Stimulated activated effector memory CD8-positive, alpha-beta T cell treated with anti-CD3 and anti-CD28 coated beads, Interleukin-12 subunit alpha, Interleukin-12 subunit beta, amount 100 ng/mL, for 72 hours (primary cell): Measurements from ENCODE around the gene CAPS2.

Experiments used
- ATAC-seq: fragments of 150-1000 bp; cut with Tn5 transposase; 2 replicates; pipeline ENCODE4 v1.10.0; 2021
- DNase-seq, 2 donors: peaks; one replicate each; pipeline ENCODE4 v3.0.0; 2021 to 2022; ENCODE audit warnings: low spot score in 2 of 2
- H3K27ac Mint-ChIP-seq: one replicate; pipeline ENCODE4 v1.8.0; 2022; ENCODE audit warnings: mild to moderate bottlenecking, mixed read lengths
- H3K36me3 Mint-ChIP-seq: one replicate; pipeline ENCODE4 v1.8.0; 2022; ENCODE audit warnings: mild to moderate bottlenecking, mixed read lengths
- H3K4me1 Mint-ChIP-seq: one replicate; pipeline ENCODE4 v1.8.0; 2022; ENCODE audit warnings: mixed read lengths
- H3K4me3 Mint-ChIP-seq: one replicate; pipeline ENCODE4 v1.8.0; 2022; ENCODE audit warnings: mild to moderate bottlenecking, mixed read lengths
- H3K9me3 Mint-ChIP-seq: one replicate; pipeline ENCODE4 v1.8.0; 2022; ENCODE audit warnings: mixed read lengths

Gene CAPS2

GRCh38 chr12:75323663-75324062 lies 6.5 kb downstream of the CAPS2 start:
- H3K27ac Mint-ChIP-seq: no peak overlapping the region
- H3K4me1 Mint-ChIP-seq: no peaks in the 10 kb centered on the region
- DNase-seq (no peak), ATAC-seq (no peak)
- H3K9me3 Mint-ChIP-seq: no peaks in the 10 kb centered on the region
- no peak overlapping the region for H3K4me3 Mint-ChIP-seq
- H3K36me3 Mint-ChIP-seq: no peaks in the 10 kb centered on the region

DNA sequence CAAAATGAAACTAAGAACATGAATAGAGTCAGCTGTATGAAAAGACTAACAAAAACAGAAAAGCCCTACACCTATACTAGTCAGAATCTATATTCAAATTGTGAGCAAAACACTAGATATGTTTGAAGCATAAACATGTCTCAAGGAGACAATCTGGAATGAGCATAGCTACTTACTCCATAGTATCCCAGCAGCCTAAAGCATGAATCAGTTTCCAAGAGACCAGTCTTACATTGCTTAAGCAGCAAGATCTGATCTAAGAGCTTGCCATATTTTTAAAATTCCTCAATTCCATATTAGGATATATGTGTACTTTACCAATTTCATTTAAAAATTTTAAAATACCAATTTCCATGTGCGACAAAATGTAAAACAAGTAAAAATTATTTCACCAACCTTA lies 7.7 kb downstream of the CAPS2 start:
- no peak for DNase-seq
- Mint-ChIP-seq H3K27ac (no peak overlapping the region), H3K4me1 (no peaks in the 10 kb centered on the region), H3K4me3 (no peak overlapping the region), H3K9me3 (no peaks in the 10 kb centered on the region), H3K36me3 (no peaks in the 10 kb centered on the region)
- ATAC-seq: no peak

- no peak overlapping the region for H3K27ac Mint-ChIP-seq
- DNase-seq: no peak
- no peaks in the 10 kb centered on the region for H3K9me3 Mint-ChIP-seq
- no peaks in the 10 kb centered on the region for H3K36me3 Mint-ChIP-seq
- no peak for ATAC-seq
- H3K4me3 Mint-ChIP-seq: no peak overlapping the region
- no peaks in the 10 kb centered on the region for H3K4me1 Mint-ChIP-seq
Observed at GRCh38 chr12:75317784-75318183, 12.3 kb downstream of the CAPS2 start.

DNA sequence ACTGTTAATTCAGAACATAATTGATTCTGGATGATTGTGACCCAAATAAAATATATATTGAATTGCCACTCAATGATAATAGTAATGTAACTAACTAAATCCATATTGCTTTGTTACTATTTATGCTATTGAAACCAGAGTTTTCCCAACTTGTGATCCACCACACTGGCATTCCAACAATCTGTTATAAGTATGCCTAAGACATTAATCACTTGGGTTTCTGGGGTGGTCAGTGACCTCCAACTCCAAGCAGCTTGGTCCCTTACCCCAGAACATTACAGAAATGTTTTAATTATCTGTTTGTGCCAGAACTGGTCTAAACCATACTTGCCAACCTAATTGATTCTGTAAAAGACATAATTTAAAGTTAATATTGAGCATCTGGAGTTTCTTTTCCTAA lies 14.6 kb downstream of the CAPS2 start:
- ATAC-seq (no peak), DNase-seq (no peak)
- Mint-ChIP-seq H3K36me3 (no peaks in the 10 kb centered on the region), H3K4me1 (no peaks in the 10 kb centered on the region), H3K4me3 (no peak overlapping the region), H3K9me3 (no peaks in the 10 kb centered on the region), H3K27ac (no peak overlapping the region)

- DNase-seq (no peak), ATAC-seq (no peak)
- H3K4me3 Mint-ChIP-seq: no peak overlapping the region
- no peak overlapping the region for H3K27ac Mint-ChIP-seq
- H3K4me1 Mint-ChIP-seq: no peaks in the 10 kb centered on the region
- no peaks in the 10 kb centered on the region for H3K9me3 Mint-ChIP-seq
- no peaks in the 10 kb centered on the region for H3K36me3 Mint-ChIP-seq
Observed at GRCh38 chr12:75311369-75311768, 18.8 kb downstream of the CAPS2 start.

DNA sequence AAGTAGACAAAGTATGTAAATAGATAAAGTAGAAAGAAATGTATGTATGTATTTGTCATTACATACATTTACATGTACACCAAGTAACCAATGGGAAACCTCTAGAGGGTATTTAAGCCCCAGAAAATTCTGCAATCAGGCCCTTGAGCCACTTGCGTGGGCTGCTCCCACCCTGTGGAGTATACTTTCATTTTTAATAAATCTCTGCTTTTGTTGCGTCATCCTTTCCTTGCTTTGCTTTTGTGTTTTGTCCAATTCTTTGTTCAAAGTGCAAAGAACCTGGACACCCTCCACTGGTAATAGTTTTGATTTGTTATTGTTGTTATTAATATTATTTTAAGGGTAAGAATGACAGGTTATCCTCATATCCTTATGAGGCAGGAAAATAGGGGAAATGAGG lies 21.8 kb downstream of the CAPS2 start:
- Mint-ChIP-seq H3K9me3 (no peaks in the 10 kb centered on the region), H3K36me3 (no peaks in the 10 kb centered on the region), H3K27ac (no peak overlapping the region), H3K4me3 (no peak overlapping the region), H3K4me1 (no peaks in the 10 kb centered on the region)
- no peak for DNase-seq
- ATAC-seq: no peak

- H3K9me3 Mint-ChIP-seq: no peaks in the 10 kb centered on the region
- no peak overlapping the region for H3K4me3 Mint-ChIP-seq
- no peaks in the 10 kb centered on the region for H3K4me1 Mint-ChIP-seq
- DNase-seq: no peak
- H3K27ac Mint-ChIP-seq: no peak overlapping the region
- H3K36me3 Mint-ChIP-seq: no peaks in the 10 kb centered on the region
- ATAC-seq: peak; percentile 21
Observed at GRCh38 chr12:75305412-75306332, 24.5 kb downstream of the CAPS2 start.

DNA sequence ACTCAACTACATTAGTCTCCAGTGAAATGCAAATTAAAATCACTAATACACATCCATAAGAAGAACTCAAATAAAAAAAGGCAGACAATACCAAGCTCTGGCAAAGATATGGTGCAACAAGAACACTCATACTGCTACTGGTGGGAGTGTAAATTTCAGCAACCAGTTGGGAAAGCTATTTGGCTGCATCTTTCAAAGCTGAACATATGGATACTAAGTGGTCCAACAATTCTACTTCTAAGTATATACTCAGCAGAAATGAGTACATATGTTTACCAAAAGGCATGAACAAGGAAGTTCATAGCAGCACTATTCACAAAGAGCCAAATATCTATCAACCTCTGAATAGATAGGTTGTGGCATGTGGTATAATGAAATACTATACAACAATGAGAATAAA lies 27.3 kb downstream of the CAPS2 start:
- no peaks in the 10 kb centered on the region for H3K4me1 Mint-ChIP-seq
- no peaks in the 10 kb centered on the region for H3K36me3 Mint-ChIP-seq

GRCh38 chr12:75302225-75302624 lies 27.9 kb downstream of the CAPS2 start:
- Mint-ChIP-seq H3K4me1 (no peaks in the 10 kb centered on the region), H3K27ac (no peak overlapping the region), H3K4me3 (no peak overlapping the region), H3K36me3 (no peaks in the 10 kb centered on the region), H3K9me3 (no peaks in the 10 kb centered on the region)
- DNase-seq: no peak
- no peak for ATAC-seq

More for the DNA sequence above, 27.3 kb downstream of the CAPS2 start:
- DNase-seq (no peak), ATAC-seq (no peak)
- no peak overlapping the region for H3K27ac Mint-ChIP-seq
- H3K9me3 Mint-ChIP-seq: no peaks in the 10 kb centered on the region
- H3K4me3 Mint-ChIP-seq: no peak overlapping the region

GRCh38 chr12:75294797-75295196 lies 35.3 kb downstream of the CAPS2 start:
- Mint-ChIP-seq H3K4me3 (no peak overlapping the region), H3K9me3 (no peaks in the 10 kb centered on the region), H3K36me3 (no peaks in the 10 kb centered on the region), H3K4me1 (no peaks in the 10 kb centered on the region), H3K27ac (no peak overlapping the region)
- no peak for ATAC-seq
- DNase-seq: no peak

DNA sequence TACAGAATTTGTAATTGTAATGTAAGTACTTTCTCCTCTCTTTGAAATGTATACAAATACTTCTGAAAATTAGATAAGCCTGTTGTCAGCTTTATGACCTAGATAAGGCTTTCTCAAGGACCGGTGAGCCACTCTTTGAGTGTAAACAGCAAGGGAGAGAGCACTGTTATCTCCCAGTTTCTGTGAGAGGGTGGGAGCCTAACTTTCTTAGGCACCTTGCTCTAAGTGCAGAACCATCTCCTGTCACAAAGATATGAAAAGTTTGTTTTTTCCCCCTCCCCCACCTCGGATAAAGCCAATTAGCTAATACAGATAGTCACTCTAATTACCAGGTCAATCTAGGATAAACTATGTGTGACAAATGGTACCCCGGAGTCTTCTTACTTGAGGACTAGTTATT lies 35.8 kb downstream of the CAPS2 start:
- Mint-ChIP-seq H3K36me3 (no peaks in the 10 kb centered on the region), H3K4me1 (no peaks in the 10 kb centered on the region), H3K9me3 (no peaks in the 10 kb centered on the region), H3K27ac (no peak overlapping the region), H3K4me3 (no peak overlapping the region)
- ATAC-seq (no peak), DNase-seq (no peak)

DNA sequence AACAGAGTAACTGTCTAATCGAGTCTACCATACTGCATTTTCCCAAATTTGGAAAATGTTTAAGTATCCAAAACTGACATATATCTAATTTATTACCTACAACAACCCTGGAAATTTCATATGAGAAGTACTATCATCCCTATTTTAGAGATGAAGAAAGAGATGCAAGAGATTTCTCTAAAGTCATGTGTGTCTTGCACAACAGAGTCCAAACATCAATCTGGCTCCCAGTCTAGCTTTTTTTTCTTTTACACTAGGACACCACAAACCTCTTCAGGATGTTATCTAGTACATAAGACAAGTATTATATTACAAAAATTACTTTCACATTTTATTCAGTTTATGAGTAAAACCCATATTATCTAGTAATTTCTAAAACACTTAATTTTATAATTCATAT lies 39.1 kb downstream of the CAPS2 start:
- ATAC-seq: no peak
- Mint-ChIP-seq H3K36me3 (no peaks in the 10 kb centered on the region), H3K9me3 (no peaks in the 10 kb centered on the region)

DNA sequence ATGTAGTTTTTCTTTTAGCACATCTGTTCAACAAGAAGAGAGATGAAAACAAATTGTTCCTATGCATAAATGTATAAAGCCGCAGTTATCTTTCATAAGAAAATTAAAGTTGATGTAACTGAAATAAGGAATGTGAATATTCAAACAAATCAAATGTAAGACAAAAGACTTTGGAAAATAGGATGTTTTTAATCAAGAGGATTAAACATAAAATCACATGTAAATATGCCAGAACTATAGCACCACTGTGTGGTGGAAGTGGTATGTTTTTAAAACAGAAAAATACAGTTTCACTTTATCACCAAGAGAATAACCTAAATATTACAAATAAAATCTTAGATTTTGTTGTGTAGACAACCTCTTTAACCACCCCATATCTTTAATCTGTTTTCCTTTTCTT lies 40.4 kb downstream of the CAPS2 start:
- H3K36me3 Mint-ChIP-seq: no peaks in the 10 kb centered on the region
- no peak overlapping the region for H3K27ac Mint-ChIP-seq
- ATAC-seq (no peak), DNase-seq (no peak)
- no peaks in the 10 kb centered on the region for H3K4me1 Mint-ChIP-seq
- H3K9me3 Mint-ChIP-seq: no peaks in the 10 kb centered on the region
- no peak overlapping the region for H3K4me3 Mint-ChIP-seq

More for the DNA sequence above, 39.1 kb downstream of the CAPS2 start:
- Mint-ChIP-seq H3K4me3 (no peak overlapping the region), H3K4me1 (no peaks in the 10 kb centered on the region), H3K27ac (no peak overlapping the region)
- no peak for DNase-seq

DNA sequence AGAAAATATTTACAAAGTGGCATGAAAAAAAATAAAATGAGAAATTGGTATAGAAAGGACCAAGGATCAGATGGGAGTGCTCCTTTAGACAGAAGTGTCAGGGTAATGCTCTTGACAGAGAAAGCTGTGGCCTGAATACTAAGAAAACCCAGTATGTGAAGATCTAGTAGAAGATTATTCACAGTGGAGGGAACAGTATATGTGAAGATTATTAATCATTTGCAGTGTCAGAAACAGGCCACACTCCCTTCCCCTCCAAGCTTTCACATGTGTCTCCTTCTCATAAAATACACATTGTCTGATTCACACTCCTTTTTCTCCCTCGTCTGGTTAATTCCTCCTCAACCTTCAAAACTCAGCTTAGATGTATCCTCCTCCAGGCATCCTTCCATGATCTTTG lies 41.3 kb downstream of the CAPS2 start:
- Mint-ChIP-seq H3K4me1 (no peaks in the 10 kb centered on the region), H3K4me3 (no peak overlapping the region), H3K36me3 (no peaks in the 10 kb centered on the region), H3K27ac (no peak overlapping the region), H3K9me3 (no peaks in the 10 kb centered on the region)
- no peak for ATAC-seq
- no peak for DNase-seq

DNA sequence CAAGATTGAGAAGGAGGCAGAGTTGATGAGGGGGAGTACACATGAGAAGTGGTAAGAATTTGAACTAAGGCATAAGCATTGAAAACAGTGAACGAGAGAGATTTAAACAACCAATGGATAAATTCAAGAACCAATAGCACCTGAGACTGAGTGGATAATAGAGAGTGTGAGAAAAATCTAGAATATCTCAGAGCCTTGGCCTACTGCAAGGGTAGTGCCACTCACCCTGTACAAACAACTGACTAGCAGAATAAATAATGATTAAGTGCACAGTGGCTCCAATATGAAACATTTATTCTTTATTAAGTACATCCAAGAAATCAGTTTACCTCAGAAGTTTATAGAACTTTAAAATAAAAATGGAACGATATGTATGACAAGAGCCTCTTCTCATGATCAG lies 54.4 kb downstream of the CAPS2 start:
- no peak for ATAC-seq
- no peaks in the 10 kb centered on the region for H3K4me1 Mint-ChIP-seq
- no peaks in the 10 kb centered on the region for H3K36me3 Mint-ChIP-seq
- H3K4me3 Mint-ChIP-seq: no peak overlapping the region
- no peaks in the 10 kb centered on the region for H3K9me3 Mint-ChIP-seq
- H3K27ac Mint-ChIP-seq: no peak overlapping the region
- DNase-seq: no peak

DNA sequence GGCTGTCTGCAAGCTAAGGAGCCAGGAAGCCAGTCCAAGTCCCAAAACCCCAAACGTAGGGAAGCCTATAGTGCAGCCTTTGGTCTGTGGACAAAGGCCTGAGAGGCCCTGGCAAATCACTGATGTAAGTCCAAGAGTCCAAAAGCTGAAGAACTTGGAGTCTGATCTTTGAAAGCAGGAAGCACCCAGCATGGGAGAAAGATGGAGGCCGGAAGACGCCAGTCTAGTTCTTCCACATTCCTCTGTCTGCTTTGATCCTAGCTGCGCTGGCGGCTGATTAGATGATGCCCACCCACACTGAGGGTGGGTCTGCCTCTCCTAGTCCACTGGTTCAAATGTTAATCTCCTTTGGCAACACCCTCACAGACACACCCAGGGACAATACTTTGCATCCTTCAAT lies 58.5 kb downstream of the CAPS2 start:
- Mint-ChIP-seq H3K27ac (no peak overlapping the region), H3K4me1 (no peaks in the 10 kb centered on the region), H3K36me3 (no peaks in the 10 kb centered on the region), H3K4me3 (no peak overlapping the region), H3K9me3 (no peaks in the 10 kb centered on the region)
- ATAC-seq: no peak
- no peak for DNase-seq
